Subcutaneous adipose tissue (tissue), 4 donors: ENCODE results near the gene PGBD2. TPM values are rescaled to one million over a fixed set of nuclear protein-coding genes. Genes with fewer than 3 reads are reported as not detected.

Experiments
- CTCF ChIP-seq: fragments of 450-650 bp; IDR thresholded peaks from one replicate; pipeline ENCODE4 v1.5.1; 2016; ENCODE audit warnings: low read depth, mild to moderate bottlenecking, control low read depth, antibody characterized with exemption, moderate library complexity
- total RNA-seq, 4 donors: library from RNA; depleted of rRNA; stranded (reverse); fragments of >200 nt; gene quantifications; one replicate each; pipeline ENCODE4 v1.1.0, GENCODE V29; 2016

The PGBD2 gene
- total RNA-seq, 4 donors from 2014 or later = 4.6 to 6.4 (median 5.3) TPM

- no peak for TF ChIP-seq CTCF
Observed at GRCh38 chr1:248906753-248907661, 972 bp downstream of the PGBD2 start.

DNA sequence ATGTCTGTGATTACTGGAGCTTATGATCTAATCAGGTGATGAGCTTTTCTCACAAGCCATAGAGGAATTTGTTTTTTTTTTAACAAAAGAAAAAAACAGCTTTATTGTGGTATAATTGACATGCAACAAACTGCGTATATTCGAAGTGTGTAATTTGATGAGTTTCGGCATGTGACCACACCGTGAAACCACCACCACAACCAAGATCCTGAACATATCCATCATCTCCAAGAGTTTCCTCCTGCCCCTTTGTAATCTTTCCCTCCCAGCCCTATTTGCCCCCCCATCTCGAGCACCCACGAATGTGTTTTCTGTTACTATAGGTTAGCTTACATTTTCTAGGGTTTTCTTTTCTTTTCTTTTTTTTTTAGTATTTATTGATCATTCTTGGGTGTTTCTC lies 4.7 kb downstream of the PGBD2 start:
- TF ChIP-seq CTCF = no peak

DNA sequence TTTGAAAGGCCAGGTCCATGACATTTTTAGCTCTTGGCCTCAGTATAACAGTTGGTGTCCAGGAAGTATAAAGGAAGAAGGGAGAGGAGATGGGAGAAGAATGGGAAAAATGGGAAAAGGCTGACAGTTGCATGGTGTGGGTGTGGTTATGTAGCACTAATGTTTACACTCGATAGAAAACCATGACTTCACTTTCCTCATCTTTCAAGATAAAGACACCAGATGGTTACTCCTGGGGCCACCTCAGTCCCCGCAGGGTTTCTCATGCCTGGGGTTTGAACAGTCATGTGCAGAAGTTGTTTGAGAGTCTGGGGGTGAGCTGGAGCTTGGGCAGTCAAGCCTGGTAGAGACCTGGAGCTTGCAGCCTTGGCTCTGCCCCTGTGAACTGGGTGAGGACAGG lies 7.9 kb downstream of the PGBD2 start:
- no peak for TF ChIP-seq CTCF

- no peak for TF ChIP-seq CTCF
Observed at GRCh38 chr1:248914796-248915381, 8.9 kb downstream of the PGBD2 start.

DNA sequence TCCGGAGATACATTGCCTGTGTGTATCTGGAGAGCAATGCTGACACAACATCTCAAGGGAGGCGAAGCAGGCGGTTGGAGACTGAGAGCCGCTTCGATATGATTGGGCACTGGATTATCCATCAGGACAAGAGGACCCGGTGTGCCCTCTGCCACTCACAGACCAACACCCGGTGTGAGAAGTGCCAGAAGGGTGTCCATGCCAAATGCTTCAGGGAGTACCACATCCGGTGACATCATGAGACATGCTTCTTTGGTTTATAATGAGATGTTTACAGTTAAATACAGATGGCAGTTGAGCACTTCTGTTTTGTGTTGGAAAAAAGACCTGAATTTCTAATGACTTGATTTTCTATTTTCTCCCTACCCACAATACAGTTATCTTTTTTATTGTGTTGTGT lies 12.1 kb downstream of the PGBD2 start:
- TF ChIP-seq CTCF = no peak

DNA sequence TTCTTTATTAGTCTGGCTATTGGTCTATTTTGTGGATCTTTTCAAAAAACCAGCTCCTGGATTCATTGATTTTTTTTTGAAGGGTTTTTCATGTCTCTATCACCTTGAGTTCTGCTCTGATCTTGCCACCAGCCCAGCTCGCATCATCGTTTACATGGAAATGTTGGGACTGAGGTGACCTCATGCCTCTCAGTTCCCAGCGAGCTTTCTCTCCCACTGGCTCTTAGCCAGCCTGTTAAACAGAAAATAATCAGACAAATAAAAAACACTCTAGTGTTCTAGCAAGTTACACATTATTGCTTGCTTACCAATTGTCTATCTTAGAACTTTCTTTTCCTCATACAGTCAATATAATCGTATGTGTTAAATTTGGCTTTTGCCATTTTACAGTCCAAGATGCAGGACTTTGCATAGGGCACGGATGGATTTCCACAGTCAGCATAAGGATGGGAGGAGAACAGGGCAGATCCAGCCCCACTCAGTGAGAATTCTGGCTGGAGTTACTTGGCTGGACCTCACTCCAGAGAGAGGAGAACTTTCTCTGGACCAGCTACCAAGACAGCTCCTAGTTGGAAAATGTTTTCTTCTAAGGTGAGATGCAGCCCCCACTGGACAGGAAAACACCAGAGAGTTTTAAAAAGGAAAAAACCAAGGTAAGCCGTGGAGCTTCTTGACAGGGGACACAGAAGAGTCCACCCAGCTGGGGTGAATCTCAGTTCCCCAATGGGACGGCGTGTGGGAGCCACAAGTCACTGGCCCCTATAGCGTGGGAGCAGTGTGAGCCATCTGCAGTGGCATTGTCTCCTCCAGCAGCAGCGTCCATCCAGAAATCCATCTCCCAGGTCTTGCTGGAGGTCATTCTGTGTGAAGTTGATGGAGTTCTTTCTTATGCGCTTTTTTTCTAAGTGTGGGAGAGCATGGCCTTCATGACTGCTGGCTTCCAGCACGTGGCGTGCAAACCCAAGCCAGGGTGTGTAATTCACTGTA lies 17.6 kb downstream of the PGBD2 start:
- TF ChIP-seq CTCF = no peak
